Adrenal gland (tissue), 5 donors: ENCODE measurements around the gene SECISBP2L.
"Not testable (repeated sequence)": the region's sequence is repeated elsewhere in the genome, so short reads cannot be mapped to it uniquely, and the experiment has no call there.

ENCODE experiments used
- POLR2A ChIP-seq, 2 donors: fragments of 450-650 bp; IDR thresholded peaks; one replicate each; pipeline ENCODE4 v1.6.1; 2017; ENCODE audit warnings: antibody characterized with exemption in 2 of 2, mild to moderate bottlenecking in 2 of 2, moderate library complexity in 1 of 2
- TF ChIP-seq, protein P1 (sequence below), 6 experiments: fragments of 450-650 bp in 4 of 6; fragments of 200-600 bp in 2 of 6; sonication (generic) in 1 of 6; IDR thresholded peaks; 1 replicate in 5 of 6; 2 replicates in 1 of 6; pipeline versions ENCODE4 v1.5.1 to v1.8.0; 2016 to 2021; ENCODE audit warnings: antibody characterized with exemption in 6 of 6, mild to moderate bottlenecking in 2 of 6, moderate library complexity in 1 of 6
- donor health status: DM: no; HTN: no; CAD: no.

DNA sequence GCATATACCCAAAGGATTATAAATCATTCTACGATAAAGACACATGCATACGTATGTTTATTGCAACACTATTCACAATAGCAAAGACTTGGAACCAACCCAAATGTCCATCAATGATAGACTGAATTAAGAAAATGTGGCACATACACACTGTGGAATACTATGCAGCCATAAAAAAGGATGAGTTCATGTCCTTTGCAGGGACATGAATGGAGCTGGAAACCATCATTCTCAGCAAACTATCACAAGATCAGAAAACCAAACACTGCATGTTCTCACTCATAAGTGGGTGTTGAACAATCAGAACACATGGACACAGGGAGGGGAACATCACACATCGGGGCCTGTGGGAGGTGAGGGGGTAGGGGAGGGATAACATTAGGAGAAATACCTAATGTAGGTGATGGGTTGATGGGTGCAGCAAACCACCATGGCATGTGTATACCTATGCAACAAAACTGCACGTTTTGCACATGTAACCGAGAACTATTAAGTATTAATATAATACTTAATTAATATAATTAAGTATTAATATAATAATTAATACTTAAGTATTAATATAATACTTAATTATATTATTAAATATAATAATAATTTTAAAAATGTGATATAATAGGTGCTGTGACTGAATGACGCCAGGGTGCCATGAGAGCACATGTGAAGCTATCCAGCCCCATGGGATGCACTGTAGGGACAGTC lies 28.5 kb upstream of the SECISBP2L start:
- TF ChIP-seq, protein P1, sequence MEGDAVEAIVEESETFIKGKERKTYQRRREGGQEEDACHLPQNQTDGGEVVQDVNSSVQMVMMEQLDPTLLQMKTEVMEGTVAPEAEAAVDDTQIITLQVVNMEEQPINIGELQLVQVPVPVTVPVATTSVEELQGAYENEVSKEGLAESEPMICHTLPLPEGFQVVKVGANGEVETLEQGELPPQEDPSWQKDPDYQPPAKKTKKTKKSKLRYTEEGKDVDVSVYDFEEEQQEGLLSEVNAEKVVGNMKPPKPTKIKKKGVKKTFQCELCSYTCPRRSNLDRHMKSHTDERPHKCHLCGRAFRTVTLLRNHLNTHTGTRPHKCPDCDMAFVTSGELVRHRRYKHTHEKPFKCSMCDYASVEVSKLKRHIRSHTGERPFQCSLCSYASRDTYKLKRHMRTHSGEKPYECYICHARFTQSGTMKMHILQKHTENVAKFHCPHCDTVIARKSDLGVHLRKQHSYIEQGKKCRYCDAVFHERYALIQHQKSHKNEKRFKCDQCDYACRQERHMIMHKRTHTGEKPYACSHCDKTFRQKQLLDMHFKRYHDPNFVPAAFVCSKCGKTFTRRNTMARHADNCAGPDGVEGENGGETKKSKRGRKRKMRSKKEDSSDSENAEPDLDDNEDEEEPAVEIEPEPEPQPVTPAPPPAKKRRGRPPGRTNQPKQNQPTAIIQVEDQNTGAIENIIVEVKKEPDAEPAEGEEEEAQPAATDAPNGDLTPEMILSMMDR (IDR thresholded peaks at IDR 0.05): not testable (repeated sequence)
- TF ChIP-seq POLR2A (IDR thresholded peaks at IDR 0.05): not testable (repeated sequence)
